Iris pigment epithelial cell (primary cell): ENCODE data around the gene TMEM125.

Source experiments
- DNase-seq: peaks from one replicate; pipeline ENCODE4 v3.0.0-alpha.2; 2011; ENCODE audit warnings: low read depth

Gene TMEM125

DNA sequence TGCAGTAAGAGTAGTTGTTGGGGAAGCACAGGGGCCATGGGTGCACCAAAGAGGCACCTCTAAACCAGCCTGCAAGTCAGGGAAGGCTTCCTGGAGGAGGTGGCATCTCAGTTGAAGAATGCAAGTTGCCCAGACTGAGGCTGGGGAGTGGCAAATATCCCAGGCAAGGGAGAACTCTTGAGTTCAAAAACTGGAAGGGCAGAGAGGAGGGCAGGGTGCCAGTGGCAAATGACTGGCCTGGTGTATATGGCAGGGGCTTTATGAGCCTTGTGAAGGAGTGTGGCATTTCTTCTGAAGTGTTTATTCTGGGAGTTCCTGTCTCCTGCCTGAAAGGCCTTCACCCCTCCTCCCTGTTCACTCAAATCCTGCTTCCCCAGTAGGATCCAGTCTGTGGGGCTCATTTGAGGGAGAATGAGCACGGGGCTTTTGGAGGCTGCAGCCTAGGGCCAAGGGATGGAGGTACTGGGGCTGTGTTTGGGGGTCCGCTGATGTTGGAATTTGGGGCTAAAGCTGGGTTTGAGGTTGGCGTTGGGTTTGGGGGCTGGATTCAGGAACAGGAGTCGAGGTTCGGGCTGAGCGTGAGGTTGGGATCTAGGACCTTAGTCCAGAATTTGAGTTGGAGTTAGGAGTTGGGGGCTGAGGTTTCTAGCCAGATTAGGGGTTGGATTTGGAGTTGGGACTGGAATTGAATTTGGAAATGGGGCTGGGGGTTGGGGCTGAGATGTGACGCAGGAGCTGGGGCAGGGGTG is at the start of gene TMEM125:
TMEM125 (plus strand) TSS at position 357 of the 749 bp plus-strand sequence. CDS start 2,740 bp downstream, outside the sequence.
- DNase-seq = no peak

DNA sequence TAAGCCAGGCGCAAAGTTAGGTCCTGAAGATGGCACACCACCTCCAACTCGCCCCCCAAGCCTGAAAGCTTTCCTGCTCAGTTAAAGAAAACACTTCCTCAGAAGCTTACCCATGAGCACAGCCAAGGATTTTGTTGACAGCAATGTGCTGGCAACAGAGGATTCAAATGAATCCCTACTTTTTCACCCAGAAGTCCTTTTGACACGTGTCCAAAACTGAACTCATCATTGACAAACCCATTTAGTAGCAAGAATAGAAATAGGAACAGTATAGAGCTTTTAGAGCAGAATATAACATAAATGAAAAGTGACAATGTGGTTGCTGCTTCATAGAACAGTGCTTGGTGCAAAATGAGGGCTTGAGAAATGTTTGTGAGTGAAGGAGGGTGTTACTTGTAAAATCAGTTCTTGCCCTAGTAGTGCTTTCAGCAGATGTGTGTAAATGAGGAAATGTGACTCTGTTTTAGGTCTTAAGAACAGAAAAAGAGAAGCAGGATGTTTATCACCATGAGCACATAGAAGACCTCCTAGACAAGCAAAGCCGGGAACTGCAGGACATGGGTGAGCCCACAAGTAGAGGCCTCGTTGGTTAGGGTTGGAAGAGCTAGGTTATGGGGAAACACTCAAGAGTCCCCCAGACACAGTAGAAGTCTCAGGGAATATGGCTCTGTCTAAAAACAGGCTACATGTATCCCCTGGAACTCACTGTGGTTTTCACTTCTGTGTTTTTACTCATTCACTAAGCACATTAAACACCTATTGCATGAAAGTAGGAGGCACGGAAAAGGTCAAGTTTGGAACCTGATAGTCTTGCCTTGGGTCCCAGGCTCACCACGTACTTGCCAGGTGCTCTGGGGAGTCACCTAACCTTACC is 48.6 kb upstream of the TMEM125 start:
- DNase-seq = no peak

DNA sequence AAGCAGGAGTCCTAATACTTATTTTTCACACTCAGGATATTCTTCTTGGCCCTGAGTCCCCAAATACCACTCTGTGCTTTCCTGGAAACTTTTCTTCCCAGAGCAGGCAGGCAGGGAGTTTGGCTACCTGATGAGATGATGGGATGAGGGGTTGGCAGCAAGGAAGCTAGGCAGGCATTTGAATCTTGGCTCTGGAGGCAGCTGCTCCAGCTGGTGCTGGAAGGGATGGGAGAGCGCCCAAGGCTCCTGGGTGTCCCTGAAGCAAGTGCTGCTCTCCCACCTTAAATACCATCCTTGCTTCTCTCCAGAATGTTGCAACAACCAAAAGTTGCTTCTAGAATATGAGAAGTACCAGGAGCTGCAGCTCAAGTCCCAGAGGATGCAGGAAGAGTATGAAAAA is 48.0 kb upstream of the TMEM125 start:
- no peak for DNase-seq

DNA sequence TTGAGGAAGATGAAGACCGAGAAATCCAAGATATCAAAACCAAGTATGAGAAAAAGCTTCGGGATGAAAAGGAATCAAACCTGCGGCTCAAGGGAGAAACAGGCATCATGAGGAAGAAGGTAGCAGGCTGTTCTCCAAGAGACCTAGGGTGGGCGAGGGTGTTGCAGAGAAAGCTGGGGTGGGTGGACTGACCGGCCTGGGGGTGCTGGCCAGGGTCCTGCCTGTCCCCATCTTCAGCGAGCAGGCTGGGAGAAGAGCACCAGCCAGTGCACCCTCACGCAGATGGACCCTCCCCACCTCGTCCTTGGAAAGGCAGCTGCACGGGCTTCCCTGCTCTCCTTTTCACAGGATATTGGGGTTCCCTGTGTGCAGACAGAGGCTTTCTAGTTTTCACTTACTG is 46.9 kb upstream of the TMEM125 start:
- DNase-seq = no peak

DNA sequence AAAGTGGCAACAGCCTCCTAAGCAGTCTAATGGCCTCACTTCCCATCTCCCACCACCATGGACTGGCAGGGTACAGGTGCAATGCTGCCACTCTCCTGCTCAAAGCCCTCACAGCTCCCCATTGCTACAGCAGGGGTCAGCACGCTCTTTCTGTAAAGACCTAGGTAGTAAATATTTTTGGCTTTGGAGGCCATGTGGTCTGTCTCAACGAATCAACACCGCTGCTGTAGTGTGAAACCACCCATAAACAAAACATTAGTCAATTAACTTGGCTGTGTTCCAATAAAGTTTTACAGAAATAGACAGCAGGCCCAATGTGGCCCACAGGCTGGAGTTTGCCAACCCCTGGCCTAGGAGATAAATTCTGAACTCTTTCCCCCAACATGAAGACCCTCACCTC is 44.6 kb upstream of the TMEM125 start:
- no peak for DNase-seq

DNA sequence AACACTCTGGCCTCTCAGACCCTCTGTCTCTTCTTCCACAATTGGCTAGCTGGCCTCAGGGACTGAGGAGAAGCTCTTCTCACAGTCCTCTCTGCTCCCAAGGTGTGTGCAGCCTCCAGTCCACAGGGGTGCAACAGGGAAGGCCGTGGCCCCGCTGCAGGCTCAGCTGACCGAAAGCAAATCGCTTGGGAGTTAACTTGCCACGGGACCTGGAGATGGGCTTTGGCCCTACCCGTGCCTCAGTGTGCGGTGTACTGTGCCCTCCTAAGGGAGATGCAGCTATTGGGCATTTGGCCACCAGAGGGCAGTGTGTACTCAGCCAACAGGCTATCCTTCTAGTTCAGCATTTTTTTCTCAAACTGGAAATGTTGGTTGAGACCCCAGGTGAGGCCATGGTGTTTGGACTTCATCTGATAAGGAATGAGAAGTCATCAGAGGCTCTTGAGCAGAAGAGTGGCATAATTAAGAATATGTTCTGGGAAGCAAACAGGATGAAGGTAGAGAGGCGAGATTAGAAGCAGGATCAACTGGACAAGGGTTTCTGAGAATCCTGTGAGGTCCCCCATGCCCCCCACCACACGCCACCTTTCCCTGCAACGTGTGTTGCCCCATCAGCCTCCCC is 42.5 kb upstream of the TMEM125 start:
- peak; percentile 55 for DNase-seq

DNA sequence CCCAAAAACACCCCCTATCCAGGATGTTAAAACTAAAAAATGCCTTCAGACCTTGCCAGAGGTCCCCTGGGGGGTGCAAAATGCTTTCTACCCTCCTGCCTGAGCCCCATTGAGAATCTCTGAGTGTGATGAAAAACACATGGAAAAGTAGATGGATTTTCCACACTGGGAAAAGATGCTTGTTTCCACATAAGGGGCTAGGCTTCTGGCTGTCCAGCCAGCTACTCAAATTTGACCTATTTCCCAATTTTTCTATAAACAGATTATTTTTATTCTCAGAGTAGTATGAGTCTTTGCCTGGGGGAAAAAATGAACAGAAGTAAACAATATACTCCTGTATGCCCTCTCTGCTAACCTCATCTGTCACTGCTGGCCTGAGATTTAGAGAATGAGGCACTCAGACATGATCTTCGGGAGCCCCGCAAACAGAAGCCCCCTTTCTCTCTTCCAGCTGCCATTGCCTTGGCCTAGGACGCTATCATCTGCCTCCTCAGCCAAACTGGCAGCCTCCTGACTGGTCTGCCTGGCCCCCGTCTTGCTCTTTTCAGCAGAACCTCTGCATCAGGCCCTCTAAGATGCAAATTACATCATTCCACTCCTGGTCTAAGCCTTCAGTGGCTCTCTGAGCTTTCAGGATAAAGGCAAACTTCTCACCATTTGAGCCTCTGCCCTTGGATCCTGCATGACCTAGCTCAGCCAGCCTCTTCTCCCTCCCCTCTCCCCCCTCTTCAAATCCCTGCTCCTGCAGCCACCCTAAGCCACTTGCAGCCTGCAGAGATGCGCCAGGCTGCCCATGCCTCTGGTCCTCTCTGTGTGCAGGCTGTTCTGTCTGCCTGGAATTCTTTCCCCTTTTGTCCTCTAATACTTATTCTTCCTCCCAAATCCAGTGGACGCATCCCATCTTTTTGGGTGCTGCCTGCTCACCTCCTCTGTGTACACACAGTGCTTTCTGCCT is 39.7 kb upstream of the TMEM125 start:
- DNase-seq = no peak

DNA sequence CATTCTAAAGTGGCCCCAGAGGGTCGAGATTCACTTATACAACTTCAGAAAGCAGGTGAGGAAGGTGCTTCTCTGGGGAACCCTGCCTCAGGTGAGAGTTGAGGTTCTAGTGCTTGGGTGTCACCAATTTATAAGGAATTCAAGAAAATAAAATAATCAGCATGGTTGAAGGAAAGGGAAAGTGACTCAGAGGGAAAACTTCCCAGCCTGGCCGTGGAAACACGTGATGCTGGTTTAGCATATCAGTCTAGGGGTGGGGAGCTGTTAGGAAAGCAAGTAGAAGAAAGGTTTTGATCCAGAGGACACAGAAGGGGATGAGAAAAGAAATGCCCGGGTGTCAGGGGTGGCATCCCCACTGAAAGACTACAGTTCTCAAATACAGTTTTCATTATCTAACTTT is 37.7 kb upstream of the TMEM125 start:
- DNase-seq = peak; percentile 78

DNA sequence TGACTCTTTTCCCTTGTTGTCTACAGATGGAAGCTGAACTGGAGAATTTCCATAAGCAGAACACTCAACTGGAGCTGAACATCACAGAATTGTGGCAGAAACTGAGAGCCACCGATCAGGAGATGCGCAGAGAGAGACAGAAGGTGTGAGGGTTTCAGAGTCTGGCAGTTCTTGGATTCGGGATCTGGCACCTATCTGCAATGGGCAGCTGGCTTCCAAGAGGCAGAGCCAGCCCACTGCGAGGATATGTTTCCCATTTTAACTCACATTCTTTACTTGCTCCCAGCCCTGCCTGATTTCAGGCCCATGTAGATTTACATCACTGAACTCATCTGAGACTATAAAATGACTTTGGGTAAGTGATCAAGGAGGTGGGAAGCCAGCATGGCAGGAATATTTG is 37.3 kb upstream of the TMEM125 start:
- DNase-seq = no peak

DNA sequence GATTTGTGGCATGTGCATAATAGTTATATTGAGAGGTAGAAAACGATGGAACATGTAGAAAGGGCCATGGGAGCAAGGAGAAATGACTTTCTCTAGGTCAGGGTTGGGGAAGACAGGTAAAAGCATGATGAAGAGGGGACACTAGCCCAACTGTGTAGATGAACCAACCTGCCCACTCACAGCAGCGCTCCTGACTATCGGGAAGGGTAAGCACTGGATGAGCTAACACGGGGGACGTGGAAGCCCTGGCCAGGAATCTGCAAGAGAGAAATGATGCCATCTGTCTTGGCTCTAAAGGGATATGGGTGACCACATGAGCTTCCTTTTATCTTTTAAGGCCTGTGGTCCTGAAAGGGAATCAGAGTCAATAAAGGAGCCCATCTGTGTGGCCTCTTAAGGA is 36.2 kb upstream of the TMEM125 start:
- DNase-seq = no peak

DNA sequence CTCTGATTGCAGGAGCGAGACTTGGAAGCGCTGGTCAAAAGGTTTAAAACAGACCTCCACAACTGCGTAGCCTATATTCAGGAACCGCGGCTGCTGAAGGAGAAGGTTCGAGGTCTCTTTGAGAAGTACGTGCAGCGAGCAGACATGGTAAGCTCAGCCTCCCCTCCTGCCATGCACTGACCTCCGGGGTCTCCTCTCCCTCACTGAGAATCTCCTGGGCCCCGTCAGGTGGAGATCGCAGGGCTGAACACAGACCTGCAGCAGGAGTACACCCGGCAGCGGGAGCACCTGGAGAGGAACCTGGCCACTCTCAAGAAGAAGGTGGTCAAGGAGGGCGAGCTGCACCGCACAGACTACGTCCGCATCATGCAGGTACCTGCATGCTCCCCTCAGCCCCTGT is 35.5 kb upstream of the TMEM125 start:
- DNase-seq = no peak

DNA sequence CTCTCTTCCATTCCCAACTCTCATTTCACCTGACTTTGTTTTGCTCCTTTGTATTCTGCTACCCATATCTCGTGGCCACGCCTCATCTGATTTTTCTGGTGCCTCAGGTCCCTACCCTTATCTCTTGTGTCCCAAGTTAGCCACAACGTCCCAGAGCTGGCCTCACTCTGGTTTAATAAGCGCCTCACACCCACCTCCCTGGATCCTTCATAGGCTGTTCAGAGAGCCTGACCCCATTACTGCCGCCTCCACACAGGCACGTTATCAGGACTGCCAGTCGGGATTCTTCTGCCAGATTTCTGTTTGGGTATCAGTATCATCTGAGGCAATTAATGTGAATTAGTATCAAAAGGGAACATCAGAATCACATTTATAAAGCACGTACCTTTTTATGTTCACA is 34.7 kb upstream of the TMEM125 start:
- no peak for DNase-seq

DNA sequence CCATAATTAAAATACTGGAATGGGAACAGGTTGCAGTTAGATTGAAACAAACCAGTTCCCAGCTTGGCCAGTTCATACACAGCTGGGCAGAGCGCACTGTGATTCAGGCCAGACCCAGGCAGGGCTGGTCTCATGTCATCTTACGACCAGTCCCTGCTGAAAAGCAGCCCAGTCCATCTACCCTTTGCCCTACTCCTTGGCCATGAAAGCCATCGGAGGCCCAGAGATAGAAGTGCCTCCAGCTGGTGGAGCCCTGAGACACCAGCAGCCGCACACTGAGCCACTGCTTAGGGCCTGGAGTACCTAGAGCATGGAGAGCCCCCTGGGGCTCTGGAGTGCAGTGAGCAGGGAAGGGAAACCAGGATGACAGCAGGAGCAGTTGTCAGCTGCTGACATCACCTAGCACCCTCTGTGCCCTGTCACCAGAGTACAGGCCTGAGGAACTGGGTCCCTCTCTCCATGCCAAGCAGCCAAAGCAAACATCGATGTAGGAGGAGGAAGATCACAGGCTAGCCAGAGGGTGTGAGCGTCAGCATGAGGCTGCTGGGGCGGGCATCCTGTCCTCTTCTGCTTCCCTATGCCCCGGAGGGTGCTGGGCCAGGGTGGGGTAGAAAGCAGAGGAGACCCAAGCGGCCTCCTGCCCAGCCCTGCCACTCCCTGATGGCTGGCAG is 34.2 kb upstream of the TMEM125 start:
- DNase-seq = no peak

DNA sequence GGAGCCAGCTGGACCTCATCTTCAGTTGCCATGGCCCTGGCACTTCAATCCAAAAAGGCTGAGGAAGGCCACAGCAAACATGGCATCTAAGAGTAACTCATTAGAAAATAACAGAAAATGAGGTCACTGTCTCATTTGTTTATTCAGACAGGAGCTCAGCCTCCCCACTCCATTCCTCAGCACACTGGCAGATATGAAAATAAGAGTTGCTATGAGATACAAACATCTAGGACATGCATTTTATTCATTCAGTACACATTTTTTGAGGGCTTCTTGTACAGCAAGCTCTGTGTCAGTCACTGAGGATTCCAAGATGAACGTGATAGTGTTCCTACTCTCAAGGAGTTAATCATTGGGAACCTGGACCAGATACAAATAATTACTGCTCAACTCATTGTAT is 32.7 kb upstream of the TMEM125 start:
- DNase-seq = no peak

DNA sequence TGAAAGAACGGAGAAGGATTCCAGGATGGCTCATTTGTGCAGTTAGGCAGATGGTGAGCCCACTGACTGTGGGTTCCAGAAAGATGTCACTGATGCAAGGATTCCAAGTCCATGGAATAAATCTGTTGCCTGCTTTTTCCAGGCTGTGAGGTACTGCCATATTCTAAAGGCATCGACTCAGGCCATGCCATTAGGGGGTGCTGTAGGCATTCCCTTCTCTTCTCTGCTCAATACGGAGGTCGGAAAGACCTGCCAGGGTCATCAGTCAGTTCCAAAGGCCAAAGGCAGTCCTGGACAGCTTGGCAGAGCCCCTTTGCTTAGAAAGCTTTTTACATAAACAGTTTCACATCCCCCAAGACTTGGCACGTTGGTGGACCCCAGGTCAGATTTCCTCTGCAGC is 31.7 kb upstream of the TMEM125 start:
- peak; percentile 62 for DNase-seq

DNA sequence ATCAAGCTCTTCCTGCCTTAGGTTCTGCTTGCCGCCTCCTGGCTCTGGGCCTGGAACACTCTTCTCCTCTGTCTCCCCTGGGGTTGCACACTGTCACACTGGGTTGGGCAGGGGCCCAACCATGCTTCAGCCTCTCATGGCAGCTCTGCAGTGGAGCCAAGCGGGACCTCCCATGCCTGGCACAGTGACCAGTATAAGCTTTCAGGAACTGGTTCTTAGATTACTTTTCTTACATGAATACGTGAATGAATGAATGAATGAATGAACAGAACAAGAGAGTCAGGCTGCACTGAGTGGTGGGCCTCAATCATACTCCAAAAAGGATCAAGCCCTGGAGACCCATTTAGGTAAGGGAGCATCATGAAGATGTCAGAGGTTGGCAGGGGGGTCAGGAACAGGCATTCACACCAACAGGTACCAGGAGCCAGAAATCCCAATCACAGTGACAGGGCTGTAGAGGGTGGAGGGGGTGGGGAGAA is 30.8 kb upstream of the TMEM125 start:
- DNase-seq = no peak

DNA sequence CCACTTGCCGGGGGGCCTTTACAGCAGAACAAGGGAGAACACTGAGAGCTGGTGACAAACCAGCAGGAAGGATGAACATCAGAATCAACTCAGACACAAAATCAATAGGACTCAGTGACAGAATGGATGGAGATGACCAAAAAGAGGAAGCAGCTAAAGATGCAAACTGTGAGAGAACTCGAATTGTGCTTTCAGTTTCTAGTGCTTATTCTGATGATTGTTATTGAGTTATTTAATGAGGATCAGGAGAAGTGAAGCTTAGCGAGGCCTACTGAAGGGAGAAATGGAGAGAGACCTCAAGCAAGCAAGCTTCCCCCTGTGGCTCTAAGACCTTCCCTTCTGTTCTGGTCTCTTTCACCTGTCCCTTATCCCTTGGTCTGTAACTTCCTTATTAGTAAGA is 30.3 kb upstream of the TMEM125 start:
- DNase-seq = no peak

DNA sequence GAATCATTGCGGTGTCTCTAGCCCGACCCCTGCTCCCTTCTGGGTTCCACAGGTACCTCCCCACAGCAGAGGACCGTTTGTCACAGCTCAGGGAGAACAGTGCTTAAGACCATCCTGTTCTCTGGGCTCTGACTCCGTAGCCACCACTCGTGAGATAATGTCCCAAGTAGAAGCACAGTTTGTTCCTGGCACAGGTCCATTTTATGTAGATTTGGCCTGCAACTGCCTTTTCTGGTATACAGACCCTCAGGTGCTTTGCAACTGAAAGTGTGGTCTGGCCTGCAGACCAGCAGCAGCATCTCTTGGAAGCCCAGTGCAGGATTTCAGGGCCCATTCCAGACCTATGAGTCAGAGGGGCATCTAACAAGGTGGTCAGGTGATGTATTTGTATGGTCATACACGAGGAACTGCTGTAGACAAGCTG is 28.4 kb upstream of the TMEM125 start:
- DNase-seq = peak; percentile 54

DNA sequence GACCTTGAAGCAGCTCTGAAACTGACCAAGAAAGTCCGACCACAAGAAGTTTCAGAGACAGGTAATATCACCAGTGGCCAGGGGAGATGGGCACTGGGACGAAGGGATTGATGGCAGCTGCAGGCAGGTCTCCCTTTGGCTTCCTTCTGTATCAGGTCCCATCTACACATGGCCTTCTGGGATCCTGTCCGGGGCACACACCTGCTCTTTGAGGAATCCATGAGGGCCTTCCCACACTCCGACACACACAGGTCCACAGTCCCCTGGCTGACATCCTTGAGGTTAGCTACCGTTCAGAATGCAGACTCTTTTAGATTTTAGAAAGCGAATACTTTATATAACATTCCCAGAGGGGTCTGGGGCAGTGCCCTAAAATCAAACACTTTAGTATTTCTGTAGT is 26.5 kb upstream of the TMEM125 start:
- no peak for DNase-seq

DNA sequence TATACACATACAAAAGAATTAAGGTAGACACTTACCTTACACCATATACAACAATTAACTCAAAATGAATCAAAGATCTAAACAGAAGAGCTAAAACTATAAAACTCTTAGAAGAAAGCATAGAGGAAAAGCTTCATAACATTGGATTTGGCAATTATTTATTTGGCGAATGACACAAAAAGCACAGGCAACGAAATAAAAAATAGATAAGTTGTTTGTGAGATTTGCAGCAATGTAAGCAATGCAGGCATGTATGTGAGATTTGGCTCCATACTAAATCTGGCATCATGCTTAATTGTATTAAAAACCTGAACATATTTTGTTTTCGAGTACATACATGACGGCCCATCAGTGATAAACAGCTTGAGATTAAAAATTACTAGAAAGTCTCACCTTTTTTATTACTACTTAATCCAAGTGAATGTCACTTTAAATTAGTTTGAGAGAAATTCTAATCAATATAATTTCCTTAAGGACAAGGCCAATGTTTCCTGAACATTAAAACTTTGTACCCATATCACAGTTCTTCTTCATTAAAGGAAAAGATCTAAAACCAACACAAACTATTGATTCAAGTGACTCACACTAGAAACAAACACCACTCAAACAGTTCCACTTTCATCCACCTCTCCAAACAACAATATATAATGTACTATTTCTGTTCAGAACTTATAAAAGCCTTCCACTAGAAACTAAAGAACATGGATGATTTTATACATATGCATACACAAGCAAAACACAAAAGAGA is 23.1 kb upstream of the TMEM125 start:
- no peak for DNase-seq
